B cell (primary cell): ENCODE results near the gene C16orf86. TPM values are rescaled to one million over a fixed set of nuclear protein-coding genes. Genes with fewer than 3 reads are reported as not detected.

ENCODE experiments used
- ATAC-seq: fragments of 200-7000 bp; cut with Tn5 transposase; one replicate; pipeline ENCODE4 v1.10.0; 2021; ENCODE audit warnings: low read depth, mild to moderate bottlenecking, moderate number of reproducible peaks, moderate library complexity
- CTCF ChIA-PET: fragments of 350-600 bp; sonication (Branson Sonifier 250); formaldehyde crosslinking; loops from one replicate; lab custom pipeline; 2021; ENCODE audit warnings: antibody characterized with exemption, inconsistent platforms; lab: Charles Lee
- POLR2A ChIA-PET: fragments of 350-600 bp; sonication (Branson Sonifier 250); formaldehyde crosslinking; loops from one replicate; lab custom pipeline; 2021; ENCODE audit warnings: antibody characterized with exemption; lab: Charles Lee
- DNase-seq: peaks from one replicate; pipeline ENCODE4 v3.0.0; 2013
- H2AFZ ChIP-seq: 2 replicates; pipeline ENCODE4 v1.6.1; 2012; ENCODE audit warnings: mild to moderate bottlenecking, low read depth, low read length; ENCODE audit not compliant: insufficient read depth, poor library complexity, severe bottlenecking
- H3K27ac ChIP-seq, 2 donors: 1 replicate in 1 of 2; 2 replicates in 1 of 2; pipeline ENCODE4 v1.5.1; 2012 to 2013; ENCODE audit warnings: low read length in 2 of 2, mild to moderate bottlenecking in 2 of 2, moderate library complexity in 1 of 2
- H3K27me3 ChIP-seq, 4 experiments: fragments of 200-600 bp in 1 of 4; sonication (generic) in 1 of 4; replicated peaks in 1 of 4; 1 replicate in 2 of 4; 2 replicates in 2 of 4; pipeline versions ENCODE4 v1.6.1 to v1.7.0; 2013 to 2016; ENCODE audit warnings: low read length in 3 of 4, mild to moderate bottlenecking in 2 of 4, mixed read lengths in 1 of 4, moderate library complexity in 1 of 4; ENCODE audit not compliant: insufficient read depth in 4 of 4, control insufficient read depth in 3 of 4; ENCODE audit errors: control extremely low read depth in 1 of 4
- H3K36me3 ChIP-seq, 2 experiments: replicated peaks in 1 of 2; 1 replicate in 1 of 2; 2 replicates in 1 of 2; pipeline versions ENCODE4 v1.6.1 to v1.7.1; 2013; ENCODE audit warnings: low read length in 1 of 2; ENCODE audit not compliant: insufficient read depth in 2 of 2, control insufficient read depth in 1 of 2; ENCODE audit errors: control extremely low read depth in 1 of 2, extremely low read depth in 1 of 2
- H3K4me1 ChIP-seq, 2 donors: fragments of 200-600 bp in 1 of 2; sonication (generic) in 1 of 2; 1 replicate in 1 of 2; 2 replicates in 1 of 2; pipeline versions ENCODE4 v1.5.1 to v1.6.1; 2013 to 2017; ENCODE audit warnings: low read length in 2 of 2; ENCODE audit not compliant: control insufficient read depth in 2 of 2, insufficient read depth in 2 of 2
- H3K4me2 ChIP-seq: replicated peaks from 2 replicates; pipeline ENCODE3; 2012; ENCODE audit warnings: mild to moderate bottlenecking, low read depth, low read length; ENCODE audit not compliant: poor library complexity, severe bottlenecking
- H3K4me3 ChIP-seq, 5 experiments: fragments of 200-600 bp in 1 of 5; sonication (generic) in 1 of 5; 1 replicate in 3 of 5; 2 replicates in 2 of 5; pipeline versions ENCODE4 v1.5.1 to v1.7.0; 2011 to 2016; ENCODE audit warnings: low read length in 4 of 5, mild to moderate bottlenecking in 4 of 5, low read depth in 2 of 5, control low read depth in 1 of 5, moderate library complexity in 1 of 5; ENCODE audit not compliant: insufficient read depth in 1 of 5; ENCODE audit errors: control extremely low read depth in 1 of 5, extremely low read depth in 1 of 5
- H3K79me2 ChIP-seq: fragments of 200-600 bp; sonication (generic); one replicate; pipeline ENCODE4 v1.6.0; 2016; ENCODE audit warnings: low read length; ENCODE audit not compliant: control insufficient read depth, insufficient read depth
- H3K9ac ChIP-seq: fragments of 200-600 bp; sonication (generic); 2 replicates; pipeline ENCODE4 v1.6.1; 2017; ENCODE audit warnings: mild to moderate bottlenecking, low read length, moderate library complexity
- H3K9me3 ChIP-seq, 3 donors: one replicate each; pipeline versions ENCODE4 v1.6.1 to v1.7.1; 2013; ENCODE audit warnings: low read length in 2 of 3; ENCODE audit not compliant: control insufficient read depth in 2 of 3, insufficient read depth in 1 of 3; ENCODE audit errors: control extremely low read depth in 1 of 3
- H4K20me1 ChIP-seq: 2 replicates; pipeline ENCODE4 v1.6.0; 2012; ENCODE audit warnings: mild to moderate bottlenecking, low read length; ENCODE audit not compliant: insufficient read depth, control insufficient read depth, poor library complexity, severe bottlenecking
- H3K27ac Mint-ChIP-seq: one replicate; pipeline ENCODE4 v1.8.0; 2021; ENCODE audit warnings: mixed read lengths
- H3K27me3 Mint-ChIP-seq: one replicate; pipeline ENCODE4 v1.8.0; 2021; ENCODE audit warnings: mixed read lengths
- H3K4me1 Mint-ChIP-seq: one replicate; pipeline ENCODE4 v1.8.0; 2021; ENCODE audit warnings: mixed read lengths
- H3K4me3 Mint-ChIP-seq: one replicate; pipeline ENCODE4 v1.8.0; 2021; ENCODE audit warnings: mixed read lengths
- H3K9me3 Mint-ChIP-seq: one replicate; pipeline ENCODE4 v1.8.0; 2022; ENCODE audit warnings: mixed read lengths; ENCODE audit not compliant: insufficient read depth
- CTCF ChIP-seq: fragments of 200-600 bp; IDR thresholded peaks from one replicate; pipeline ENCODE4 v1.8.0; 2022; ENCODE audit warnings: antibody characterized with exemption, mild to moderate bottlenecking
- EZH2 ChIP-seq: IDR thresholded peaks from 2 replicates; pipeline ENCODE4 v1.6.1; 2012; ENCODE audit warnings: borderline replicate concordance, low read depth, mild to moderate bottlenecking, moderate library complexity, low read length; ENCODE audit not compliant: insufficient read depth, poor library complexity, severe bottlenecking
- WGBS: methylation state at CpG from one replicate; pipeline ENCODE4 v1.1.5; 2013; ENCODE audit warnings: missing lambda C conversion rate; ENCODE audit not compliant: insufficient coverage; 5-methylcytosine and 5-hydroxymethylcytosine counted together
- intact Hi-C: fragments of 100-400 bp; cut with micrococcal nuclease; formaldehyde crosslinking; loops from one replicate; pipeline ENCODE4 v1.10.0; 2022
- polyA plus RNA-seq: library from polyadenylated mRNA; depleted of rRNA; stranded (reverse); fragments of >200 nt; gene quantifications from 2 replicates; pipeline ENCODE4 v1.2.3, GENCODE V29; 2012
- total RNA-seq, 2 donors: library from RNA; stranded (reverse); fragments of 120-200 nt in 1 of 2; gene quantifications; 1 replicate in 1 of 2; 2 replicates in 1 of 2; pipeline versions ENCODE4 v1.2.3 to v1.2.4, GENCODE V29; 2013 to 2022

The C16orf86 gene
- total and polyA plus RNA-seq, 2 donors (not counting 1 experiment from before 2014, with no cell fraction given): 9.9 to 18.0 TPM

- DNase-seq: no peak
- Mint-ChIP-seq H3K27ac (no peak overlapping the region), H3K4me3 (no peak overlapping the region), H3K9me3 (no peaks in the 10 kb centered on the region), H3K27me3 (no peaks in the 10 kb centered on the region), H3K4me1 (peaks cover 20% of the 10 kb centered on the region)
- no peak overlapping the region for H3K4me3 ChIP-seq
- WGBS: 99% methylated on average over 7 of the region's 10 CpGs
- no peak overlapping the region for H3K4me2 ChIP-seq
- TF ChIP-seq EZH2: no peak
- TF ChIP-seq CTCF: no peak
- no peak overlapping the region for H2AFZ ChIP-seq
- no peak for ATAC-seq
- peaks cover 0 to 20% of the 10 kb centered on the region in 2 experiments for H3K36me3 ChIP-seq
- CTCF ChIA-PET: no interaction called here
- no peaks in the 10 kb centered on the region for H3K9me3 ChIP-seq
- POLR2A ChIA-PET: no interaction called here
- no peaks in the 10 kb centered on the region for H3K27me3 ChIP-seq
- no peak overlapping the region for H3K9ac ChIP-seq
- intact Hi-C loops: no loop called here
- H3K4me1 ChIP-seq: peaks cover 8 to 12% of the 10 kb centered on the region in 2 donors
- no peak overlapping the region for H3K27ac ChIP-seq
- H4K20me1 ChIP-seq: no peaks in the 10 kb centered on the region
- peaks cover 5% of the 10 kb centered on the region for H3K79me2 ChIP-seq
Observed at GRCh38 chr16:67679935-67680897, 13.6 kb downstream of the C16orf86 start.

- ATAC-seq (no peak), DNase-seq (no peak)
- Histone ChIP-seq H4K20me1 (no peaks in the 10 kb centered on the region), H3K9me3 (no peaks in the 10 kb centered on the region), H3K27me3 (no peaks in the 10 kb centered on the region), H3K9ac (no peak overlapping the region), H3K79me2 (peaks cover 5% of the 10 kb centered on the region), H3K4me3 (no peak overlapping the region), H3K4me2 (no peak overlapping the region), H2AFZ (no peak overlapping the region), H3K27ac (no peak overlapping the region), H3K36me3 (peaks cover 0 to 21% of the 10 kb centered on the region in 2 experiments), H3K4me1 (peaks cover 18 to 26% of the 10 kb centered on the region in 2 donors)
- TF ChIP-seq CTCF (no peak), EZH2 (no peak)
- Mint-ChIP-seq H3K4me1 (peaks cover 24% of the 10 kb centered on the region), H3K27me3 (no peaks in the 10 kb centered on the region), H3K9me3 (no peaks in the 10 kb centered on the region), H3K27ac (no peak overlapping the region), H3K4me3 (no peak overlapping the region)
- ChIA-PET POLR2A (no interaction called here), CTCF (interaction anchor here (0.7 to 1.8 kb wide), 3 partner anchors 12 to 246 kb away, joined by 3 to 9 read pairs (median 3); no protein-coding TSS in a partner anchor)
- WGBS: no CpG with 5 or more reads among the region's 4 CpGs
- intact Hi-C loops: no loop called here
Observed at GRCh38 chr16:67683767-67684166, 17.2 kb downstream of the C16orf86 start.
